Fibroblast of skin of abdomen (primary cell): ENCODE measurements around the gene GABRD.

Experiments
- DNase-seq: peaks from one replicate; pipeline ENCODE4 v3.0.0-alpha.2; 2013

GABRD gene

DNA sequence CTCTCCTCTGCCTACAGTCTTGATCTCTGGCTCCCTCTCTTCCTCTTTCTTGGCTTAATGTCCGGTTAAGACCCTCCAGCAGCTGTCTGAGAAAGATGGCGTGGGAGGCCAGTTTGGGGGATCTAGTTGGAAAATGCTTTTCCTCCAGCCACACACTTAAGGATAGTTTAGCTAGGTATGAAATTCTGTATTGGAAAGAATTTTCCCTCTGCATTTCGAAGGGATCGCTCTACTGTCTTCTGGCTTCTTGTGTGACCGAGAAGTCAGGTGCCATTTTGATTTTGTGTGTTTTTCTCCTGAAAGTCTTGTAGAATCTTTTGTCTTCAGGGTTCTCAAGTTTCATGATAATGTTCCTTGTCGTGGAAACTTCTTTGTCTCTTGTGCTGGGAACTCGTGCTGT is 59.0 kb downstream of the GABRD start:
- DNase-seq = no peak

DNA sequence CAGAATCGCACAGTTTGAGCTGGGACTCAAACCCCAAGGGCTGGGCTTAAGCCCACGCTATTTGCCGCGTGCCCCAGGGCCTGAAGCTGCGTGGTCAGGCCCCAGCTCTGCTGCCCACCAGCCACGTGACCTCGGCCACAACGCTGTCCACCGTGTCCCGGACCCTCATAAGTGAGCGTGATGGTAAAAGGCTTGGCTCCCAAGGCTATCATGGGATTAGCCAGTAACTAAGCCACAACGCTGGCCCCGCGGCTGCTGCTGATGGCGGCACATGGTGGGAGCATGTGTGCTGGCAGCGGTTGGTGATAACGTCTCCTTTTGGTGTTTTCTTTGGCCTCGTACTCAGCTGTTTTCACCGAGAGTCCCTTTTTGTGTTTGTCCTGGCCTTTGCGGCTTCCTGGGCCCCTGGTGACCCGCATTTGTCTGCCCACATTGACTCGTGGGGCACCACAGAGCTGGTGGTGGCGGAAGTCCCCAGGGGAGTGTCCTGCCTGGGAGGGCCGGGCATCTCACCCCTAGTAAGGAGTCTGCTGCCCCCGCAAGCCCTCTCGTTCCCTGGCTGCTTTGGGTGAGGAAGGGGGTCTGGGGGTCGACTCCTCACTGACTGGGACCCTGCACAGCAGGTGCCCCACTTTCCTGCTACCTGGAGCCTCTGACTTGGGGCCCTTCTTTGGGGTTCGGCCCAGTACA is 60.4 kb downstream of the GABRD start:
- no peak for DNase-seq

DNA sequence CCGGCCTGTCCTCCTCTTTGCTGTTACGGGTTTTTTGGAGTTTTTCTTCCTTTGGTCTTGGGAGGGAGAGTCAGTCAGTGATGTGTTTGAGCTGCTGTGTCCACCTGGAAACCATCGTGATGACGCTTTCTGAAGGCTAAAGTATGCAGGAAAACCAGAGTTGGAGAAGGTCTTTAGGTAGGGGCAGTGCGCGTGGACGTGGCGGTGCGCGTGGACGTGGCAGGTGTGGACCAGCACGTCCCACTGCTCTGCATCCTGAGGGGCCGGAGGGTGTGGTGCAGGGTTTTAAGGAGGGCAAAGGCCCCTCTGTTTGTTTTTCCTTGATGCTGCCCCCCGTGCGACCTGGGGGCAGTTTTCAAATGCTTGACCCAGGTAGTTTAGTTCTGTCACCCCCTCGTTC is 61.0 kb downstream of the GABRD start:
- DNase-seq = no peak
